ENCODE measurements around the gene TMBIM4. TPM values are rescaled to one million over a fixed set of nuclear protein-coding genes. Genes with fewer than 3 reads are reported as not detected.

The TMBIM4 gene
- total RNA-seq, 2 donors from 2014 or later, result 18.7 to 21.9 TPM

GRCh38 chr12:66085998-66086397, 83.8 kb downstream of the TMBIM4 start:
- no peak overlapping the region for H3K4me3 ChIP-seq (ENCODE audit: low read length)
- Mint-ChIP-seq H3K36me3 (ENCODE audit: low read depth) (no peaks in the 10 kb centered on the region), H3K9me3 (no peaks in the 10 kb centered on the region), H3K4me3 (no peak overlapping the region), H3K27me3 (ENCODE audit: insufficient read depth) (peaks cover 2% of the 10 kb centered on the region), H3K4me1 (peaks cover 5% of the 10 kb centered on the region), H3K27ac (no peak overlapping the region)
- no peak overlapping the region for H3K9ac ChIP-seq (ENCODE audit: extremely low read depth, low read length, poor library complexity, severe bottlenecking)
- H3K4me1 ChIP-seq (ENCODE audit: control insufficient read depth, insufficient read depth, low read length), result no peaks in the 10 kb centered on the region
- H3K27ac ChIP-seq (ENCODE audit: low read depth, low read length), result no peak overlapping the region
- H3K36me3 ChIP-seq (ENCODE audit: control insufficient read depth, insufficient read depth, low read length), result no peaks in the 10 kb centered on the region
- no peaks in the 10 kb centered on the region for H3K27me3 ChIP-seq (ENCODE audit: control insufficient read depth, insufficient read depth, low read length, poor library complexity, severe bottlenecking)
- 93 to 100% methylated on average over 1 to 2 of the region's 2 CpGs for WGBS, 2 experiments (ENCODE audit: insufficient coverage in 1 of 2, insufficient read length in 1 of 2)
- H3K9me3 ChIP-seq (ENCODE audit: control insufficient read depth, low read length), result peaks cover 10% of the 10 kb centered on the region
- no peak for DNase-seq
- TF ChIP-seq CTCF (conservative IDR thresholded peaks at IDR 0.05), result no peak

Other genes starting within 250 kb of the TMBIM4 start
- 10 to 100 TPM; 16.5 to 25.7 TPM for gene LLPH, start 39.2 kb downstream of the TMBIM4 start, total RNA-seq
- gene IRAK3, start 19.2 kb upstream of the TMBIM4 start, total RNA-seq, result under 1 TPM; 0.27 to 0.59 TPM
- gene HELB, start 132.5 kb upstream of the TMBIM4 start, total RNA-seq, result 10 to 100 TPM in 1 of 2 donors, 1 to 10 TPM in 1; 6.2 to 11.0 TPM

All from endodermal cell (in vitro differentiated cells).